ENCODE measurements around the gene CDK17. TPM values are rescaled to one million over a fixed set of nuclear protein-coding genes. Genes with fewer than 3 reads are reported as not detected.

The CDK17 gene
- polyA plus RNA-seq (2013): 40.0 TPM

- Histone ChIP-seq H3K9me3 (ENCODE audit: control extremely low read depth in 1 of 5, control insufficient read depth in 4 of 5, insufficient read depth in 2 of 5, low read depth in 1 of 5, low read length in 4 of 5) (no peaks in the 10 kb centered on the region), H3K36me3 (ENCODE audit: control insufficient read depth in 4 of 4, insufficient read depth in 4 of 4, low read length in 3 of 4) (no peaks in the 10 kb centered on the region), H3K27ac (ENCODE audit: insufficient read depth in 1 of 2, low read depth in 1 of 2, low read length in 2 of 2, poor library complexity in 1 of 2, severe bottlenecking in 2 of 2) (peak within 1 kb of the TSS; percentile 94 to 95), H3K27me3 (replicated peaks in 2 of 5; ENCODE audit: control insufficient read depth in 4 of 5, insufficient read depth in 5 of 5, low read length in 4 of 5) (no peaks in the 10 kb centered on the region), H3K4me3 (ENCODE audit: control insufficient read depth in 1 of 7, extremely low read depth in 1 of 7, insufficient read depth in 4 of 7, low read depth in 2 of 7, low read length in 6 of 7) (peak within 1 kb of the TSS; percentile 91 to 100 (median 94)), H3K4me1 (ENCODE audit: control extremely low read depth in 1 of 4, control insufficient read depth in 4 of 4, insufficient read depth in 4 of 4, low read length in 3 of 4) (peaks cover 20 to 44% (median 27%) of the 10 kb centered on the region in 4 experiments)
- ChIA-PET CTCF (interaction anchor here (0.6 to 5.7 kb wide), 34 partner anchors 9 to 352 kb away, joined by 3 to 45 read pairs (median 5); partner anchors contain the start of gene CFAP54), POLR2A (interaction anchor here (0.5 to 2.9 kb wide), 21 partner anchors 9 to 205 kb away, joined by 3 to 14 read pairs (median 4); partner anchors contain the start of gene CFAP54)
- 0% methylated on average over 83 of the region's 112 CpGs for WGBS (ENCODE audit: insufficient coverage)
- DNase-seq: peak; percentile 90 to 95 (median 95)
Observed at GRCh38 chr12:96399919-96400630, at the start of gene CDK17. CDK17 (minus strand) TSS chr12:96400439; CDS start chr12:96334836, 65,603 bp downstream.

- POLR2A ChIA-PET: no interaction called here
- CTCF ChIA-PET: interaction anchor here (0.6 to 1.6 kb wide), 5 partner anchors 11 to 386 kb away, joined by 3 to 8 read pairs (median 3); partner anchors contain the start of gene CFAP54
- Histone ChIP-seq H3K36me3 (ENCODE audit: control insufficient read depth in 4 of 4, insufficient read depth in 4 of 4, low read length in 3 of 4) (no peaks in the 10 kb centered on the region), H3K9me3 (ENCODE audit: control extremely low read depth in 1 of 5, control insufficient read depth in 4 of 5, insufficient read depth in 2 of 5, low read depth in 1 of 5, low read length in 4 of 5) (no peaks in the 10 kb centered on the region), H3K4me3 (ENCODE audit: control insufficient read depth in 1 of 7, extremely low read depth in 1 of 7, insufficient read depth in 4 of 7, low read depth in 2 of 7, low read length in 6 of 7) (no peak overlapping the region), H3K27me3 (replicated peaks in 2 of 5; ENCODE audit: control insufficient read depth in 4 of 5, insufficient read depth in 5 of 5, low read length in 4 of 5) (no peaks in the 10 kb centered on the region), H3K27ac (ENCODE audit: insufficient read depth in 1 of 2, low read depth in 1 of 2, low read length in 2 of 2, poor library complexity in 1 of 2, severe bottlenecking in 2 of 2) (no peak overlapping the region), H3K4me1 (ENCODE audit: control extremely low read depth in 1 of 4, control insufficient read depth in 4 of 4, insufficient read depth in 4 of 4, low read length in 3 of 4) (peaks cover 4 to 23% (median 18%) of the 10 kb centered on the region in 4 experiments)
- no peak for DNase-seq
- WGBS (ENCODE audit: insufficient coverage): no CpG with 5 or more reads among the region's 3 CpGs
Observed at GRCh38 chr12:96448300-96448699, 48.1 kb upstream of the CDK17 start.

- peak in 1 of 3 donors; percentile 35 for DNase-seq
- CTCF ChIA-PET: interaction anchor here (1.1 to 2.7 kb wide), 8 partner anchors 15 to 385 kb away, joined by 3 to 18 read pairs (median 5); partner anchors contain the start of genes CDK17 and CFAP54
- H3K27me3 ChIP-seq (replicated peaks in 2 of 5; ENCODE audit: control insufficient read depth in 4 of 5, insufficient read depth in 5 of 5, low read length in 4 of 5): no peaks in the 10 kb centered on the region
- no peaks in the 10 kb centered on the region for H3K36me3 ChIP-seq (ENCODE audit: control insufficient read depth in 4 of 4, insufficient read depth in 4 of 4, low read length in 3 of 4)
- no peak overlapping the region for H3K4me3 ChIP-seq (ENCODE audit: control insufficient read depth in 1 of 7, extremely low read depth in 1 of 7, insufficient read depth in 4 of 7, low read depth in 2 of 7, low read length in 6 of 7)
- POLR2A ChIA-PET: no interaction called here
- WGBS (ENCODE audit: insufficient coverage): 100% methylated on average over 1 of the region's 3 CpGs
- H3K4me1 ChIP-seq (ENCODE audit: control extremely low read depth in 1 of 4, control insufficient read depth in 4 of 4, insufficient read depth in 4 of 4, low read length in 3 of 4): peaks cover 4 to 23% (median 18%) of the 10 kb centered on the region in 4 experiments
- no peaks in the 10 kb centered on the region for H3K9me3 ChIP-seq (ENCODE audit: control extremely low read depth in 1 of 5, control insufficient read depth in 4 of 5, insufficient read depth in 2 of 5, low read depth in 1 of 5, low read length in 4 of 5)
- peak overlapping the region in 1 of 2 experiments; percentile 96 for H3K27ac ChIP-seq (ENCODE audit: insufficient read depth in 1 of 2, low read depth in 1 of 2, low read length in 2 of 2, poor library complexity in 1 of 2, severe bottlenecking in 2 of 2)
Observed at GRCh38 chr12:96447256-96447655, 47.0 kb upstream of the CDK17 start.

GRCh38 chr12:96445691-96446583 is 45.7 kb upstream of the CDK17 start:
- Histone ChIP-seq H3K4me3 (ENCODE audit: control insufficient read depth in 1 of 7, extremely low read depth in 1 of 7, insufficient read depth in 4 of 7, low read depth in 2 of 7, low read length in 6 of 7) (peak overlapping the region in 2 of 7 experiments; percentile 37 to 43), H3K9me3 (ENCODE audit: control extremely low read depth in 1 of 5, control insufficient read depth in 4 of 5, insufficient read depth in 2 of 5, low read depth in 1 of 5, low read length in 4 of 5) (no peaks in the 10 kb centered on the region), H3K27ac (ENCODE audit: insufficient read depth in 1 of 2, low read depth in 1 of 2, low read length in 2 of 2, poor library complexity in 1 of 2, severe bottlenecking in 2 of 2) (peak overlapping the region; percentile 95 to 96), H3K27me3 (replicated peaks in 2 of 5; ENCODE audit: control insufficient read depth in 4 of 5, insufficient read depth in 5 of 5, low read length in 4 of 5) (no peaks in the 10 kb centered on the region), H3K4me1 (ENCODE audit: control extremely low read depth in 1 of 4, control insufficient read depth in 4 of 4, insufficient read depth in 4 of 4, low read length in 3 of 4) (peaks cover 4 to 23% (median 18%) of the 10 kb centered on the region in 4 experiments), H3K36me3 (ENCODE audit: control insufficient read depth in 4 of 4, insufficient read depth in 4 of 4, low read length in 3 of 4) (no peaks in the 10 kb centered on the region)
- DNase-seq: peak; percentile 97 to 99 (median 98)
- POLR2A ChIA-PET: interaction anchor here (0.5 to 1.3 kb wide), 9 partner anchors 10 to 102 kb away, joined by 3 to 10 read pairs (median 3); partner anchors contain the start of genes CDK17 and CFAP54
- CTCF ChIA-PET: interaction anchor here (0.7 to 2.7 kb wide), 16 partner anchors 9 to 120 kb away, joined by 3 to 18 read pairs (median 3); partner anchors contain the start of genes CDK17 and CFAP54
- 0% methylated on average over 1 of the region's 6 CpGs for whole genome bisulfite sequencing (ENCODE audit: insufficient coverage)

- Histone ChIP-seq H3K4me3 (ENCODE audit: control insufficient read depth in 1 of 7, extremely low read depth in 1 of 7, insufficient read depth in 4 of 7, low read depth in 2 of 7, low read length in 6 of 7) (no peak overlapping the region), H3K4me1 (ENCODE audit: control extremely low read depth in 1 of 4, control insufficient read depth in 4 of 4, insufficient read depth in 4 of 4, low read length in 3 of 4) (peaks cover 4 to 23% (median 18%) of the 10 kb centered on the region in 4 experiments), H3K27me3 (replicated peaks in 2 of 5; ENCODE audit: control insufficient read depth in 4 of 5, insufficient read depth in 5 of 5, low read length in 4 of 5) (no peaks in the 10 kb centered on the region), H3K27ac (ENCODE audit: insufficient read depth in 1 of 2, low read depth in 1 of 2, low read length in 2 of 2, poor library complexity in 1 of 2, severe bottlenecking in 2 of 2) (peak overlapping the region in 1 of 2 experiments; percentile 96), H3K9me3 (ENCODE audit: control extremely low read depth in 1 of 5, control insufficient read depth in 4 of 5, insufficient read depth in 2 of 5, low read depth in 1 of 5, low read length in 4 of 5) (no peaks in the 10 kb centered on the region), H3K36me3 (ENCODE audit: control insufficient read depth in 4 of 4, insufficient read depth in 4 of 4, low read length in 3 of 4) (no peaks in the 10 kb centered on the region)
- no peak for DNase-seq
- WGBS (ENCODE audit: insufficient coverage): 95% methylated on average over 5 of the region's 10 CpGs
- CTCF ChIA-PET: interaction anchor here (1.0 to 2.7 kb wide), 4 partner anchors 14 to 44 kb away, joined by 3 to 18 read pairs (median 4); partner anchors contain the start of gene CFAP54
- POLR2A ChIA-PET: interaction anchor here (1.1 kb wide), 1 partner anchor 43 kb away, joined by 4 read pairs; no protein-coding TSS in a partner anchor
Observed at GRCh38 chr12:96444399-96444798, 44.2 kb upstream of the CDK17 start.

- no peaks in the 10 kb centered on the region for H3K27me3 ChIP-seq (replicated peaks in 2 of 5; ENCODE audit: control insufficient read depth in 4 of 5, insufficient read depth in 5 of 5, low read length in 4 of 5)
- WGBS (ENCODE audit: insufficient coverage): 50% methylated on average over 1 of the region's 3 CpGs
- H3K36me3 ChIP-seq (ENCODE audit: control insufficient read depth in 4 of 4, insufficient read depth in 4 of 4, low read length in 3 of 4): no peaks in the 10 kb centered on the region
- CTCF ChIA-PET: no interaction called here
- H3K9me3 ChIP-seq (ENCODE audit: control extremely low read depth in 1 of 5, control insufficient read depth in 4 of 5, insufficient read depth in 2 of 5, low read depth in 1 of 5, low read length in 4 of 5): no peaks in the 10 kb centered on the region
- no peak for DNase-seq
- peaks cover 4 to 23% (median 18%) of the 10 kb centered on the region in 4 experiments for H3K4me1 ChIP-seq (ENCODE audit: control extremely low read depth in 1 of 4, control insufficient read depth in 4 of 4, insufficient read depth in 4 of 4, low read length in 3 of 4)
- no peak overlapping the region for H3K4me3 ChIP-seq (ENCODE audit: control insufficient read depth in 1 of 7, extremely low read depth in 1 of 7, insufficient read depth in 4 of 7, low read depth in 2 of 7, low read length in 6 of 7)
- POLR2A ChIA-PET: no interaction called here
- no peak overlapping the region for H3K27ac ChIP-seq (ENCODE audit: insufficient read depth in 1 of 2, low read depth in 1 of 2, low read length in 2 of 2, poor library complexity in 1 of 2, severe bottlenecking in 2 of 2)
Observed at GRCh38 chr12:96442906-96443305, 42.7 kb upstream of the CDK17 start.

All from common myeloid progenitor, CD34-positive (primary cell).